NOMO-1 treated with DMSO at 0.1 percent for 48 hours (cell line): Measurements from ENCODE around the gene DGKH.
"Not testable (repeated sequence)": the region's sequence is repeated elsewhere in the genome, so short reads cannot be mapped to it uniquely, and the experiment has no call there.

Experiments
- DNase-seq: peaks from one replicate; lab custom pipeline; 2025; ENCODE audit not compliant: unreplicated experiment; lab: John Stamatoyannopoulos, UW

The DGKH gene

DNA sequence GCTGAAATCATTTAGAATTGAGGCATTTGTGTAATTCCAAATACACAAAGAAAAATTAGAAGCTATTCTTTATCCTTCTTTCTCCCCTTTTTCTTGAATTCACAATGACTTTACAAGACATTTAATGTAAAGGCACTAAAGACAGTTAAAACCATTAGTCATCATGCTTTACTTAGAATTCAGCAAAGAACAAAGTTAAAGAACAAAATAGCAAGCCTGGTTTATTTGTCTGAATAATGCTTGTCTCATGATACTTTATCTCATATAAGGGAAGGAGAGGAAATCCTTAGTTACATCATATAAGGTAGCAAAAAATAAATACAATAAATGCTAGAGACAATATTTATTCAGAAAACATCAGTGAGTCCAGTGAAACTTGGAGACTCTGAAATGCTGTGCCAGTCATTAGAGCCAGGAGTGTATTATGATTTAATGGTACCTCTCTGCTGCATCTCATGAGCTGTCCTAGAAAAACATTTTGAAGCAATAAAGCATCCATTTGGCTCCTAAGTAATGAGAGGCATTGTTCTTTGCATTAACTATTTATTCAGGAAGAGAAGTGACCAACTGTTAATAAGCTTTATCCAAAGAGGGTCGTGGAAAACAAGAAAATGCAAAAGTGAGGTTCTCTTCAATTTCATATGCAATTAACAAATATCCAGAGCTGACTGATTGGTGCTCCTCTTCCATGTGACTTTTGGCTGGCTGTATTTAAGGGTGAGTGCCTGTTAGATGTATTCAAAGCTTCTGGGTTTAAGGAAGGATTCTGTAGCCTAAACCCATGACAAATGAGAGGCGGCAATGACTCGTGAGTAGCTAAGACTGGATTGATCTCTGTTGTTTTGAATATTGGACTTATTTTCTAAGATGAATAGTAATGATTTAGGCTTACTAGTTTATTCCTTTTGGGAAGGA, 105.0 kb downstream of the DGKH start:
- no peak for DNase-seq

DNA sequence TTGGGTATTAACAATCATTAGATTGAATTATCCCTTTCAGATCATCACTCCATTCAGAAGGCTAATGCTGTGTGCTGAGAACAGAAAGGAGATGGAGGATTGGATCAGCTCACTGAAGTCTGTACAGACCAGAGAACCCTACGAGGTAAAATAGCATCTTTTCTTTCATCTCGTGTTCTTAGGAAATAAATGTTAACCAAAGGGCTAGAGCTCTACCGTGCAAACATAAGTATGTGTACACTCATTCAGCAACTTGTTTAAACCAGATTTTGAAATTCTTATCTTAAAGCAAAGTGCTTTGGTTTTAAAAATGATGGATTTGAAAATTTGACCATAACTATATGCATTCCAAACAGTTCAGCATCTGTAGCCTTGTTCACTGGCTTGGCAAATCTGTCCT, 106.8 kb downstream of the DGKH start:
- no peak for DNase-seq

DNA sequence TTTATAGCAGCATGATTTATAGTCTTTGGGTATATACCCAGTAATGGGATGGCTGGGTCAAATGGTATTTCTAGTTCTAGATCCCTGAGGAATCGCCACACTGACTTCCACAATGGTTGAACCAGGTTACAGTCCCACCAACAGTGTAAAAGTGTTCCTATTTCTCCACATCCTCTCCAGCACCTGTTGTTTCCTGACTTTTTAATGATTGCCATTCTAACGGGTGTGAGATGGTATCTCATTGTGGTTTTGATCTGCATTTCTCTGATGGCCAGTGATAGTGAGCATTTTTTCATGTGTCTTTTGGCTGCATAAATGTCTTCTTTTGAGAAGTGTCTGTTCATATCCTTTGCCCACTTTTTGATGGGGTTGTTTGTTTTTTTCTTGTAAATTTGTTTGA, 114.9 kb downstream of the DGKH start:
- not testable (repeated sequence) for DNase-seq

GRCh38 chr13:42163910-42164309, 115.5 kb downstream of the DGKH start:
- not testable (repeated sequence) for DNase-seq

DNA sequence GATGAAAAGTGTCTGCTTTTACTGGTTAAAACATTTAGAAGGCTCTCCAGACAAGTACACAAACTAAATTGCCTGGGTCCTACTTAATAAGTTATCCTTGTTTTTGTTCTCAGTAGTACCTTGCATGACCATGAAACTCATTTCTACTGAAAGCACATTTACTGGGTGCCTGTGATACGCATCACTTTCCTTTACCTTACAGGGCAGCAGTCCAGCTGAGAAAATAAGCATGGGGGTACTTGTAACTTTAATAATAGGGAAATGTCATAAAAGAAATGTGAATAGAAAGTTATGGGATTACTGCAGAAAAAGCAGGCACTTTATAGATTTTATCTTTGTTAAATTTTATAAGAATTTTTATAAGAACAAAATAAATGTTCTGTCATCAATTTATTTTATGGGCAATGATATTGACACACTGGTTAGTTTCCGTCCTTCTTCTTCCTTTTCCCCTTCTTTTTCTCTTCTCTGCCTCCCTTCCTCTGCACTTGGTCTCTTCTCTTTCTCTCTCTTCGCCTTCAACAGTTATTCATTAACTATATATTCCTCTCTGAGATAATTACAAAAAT, 116.2 kb downstream of the DGKH start:
- no peak for DNase-seq

- DNase-seq, result no peak
Observed at GRCh38 chr13:42168496-42168895, 120.0 kb downstream of the DGKH start.

GRCh38 chr13:42170029-42170428, 121.6 kb downstream of the DGKH start:
- no peak for DNase-seq

GRCh38 chr13:42173789-42174343, 125.4 kb downstream of the DGKH start:
- no peak for DNase-seq

DNA sequence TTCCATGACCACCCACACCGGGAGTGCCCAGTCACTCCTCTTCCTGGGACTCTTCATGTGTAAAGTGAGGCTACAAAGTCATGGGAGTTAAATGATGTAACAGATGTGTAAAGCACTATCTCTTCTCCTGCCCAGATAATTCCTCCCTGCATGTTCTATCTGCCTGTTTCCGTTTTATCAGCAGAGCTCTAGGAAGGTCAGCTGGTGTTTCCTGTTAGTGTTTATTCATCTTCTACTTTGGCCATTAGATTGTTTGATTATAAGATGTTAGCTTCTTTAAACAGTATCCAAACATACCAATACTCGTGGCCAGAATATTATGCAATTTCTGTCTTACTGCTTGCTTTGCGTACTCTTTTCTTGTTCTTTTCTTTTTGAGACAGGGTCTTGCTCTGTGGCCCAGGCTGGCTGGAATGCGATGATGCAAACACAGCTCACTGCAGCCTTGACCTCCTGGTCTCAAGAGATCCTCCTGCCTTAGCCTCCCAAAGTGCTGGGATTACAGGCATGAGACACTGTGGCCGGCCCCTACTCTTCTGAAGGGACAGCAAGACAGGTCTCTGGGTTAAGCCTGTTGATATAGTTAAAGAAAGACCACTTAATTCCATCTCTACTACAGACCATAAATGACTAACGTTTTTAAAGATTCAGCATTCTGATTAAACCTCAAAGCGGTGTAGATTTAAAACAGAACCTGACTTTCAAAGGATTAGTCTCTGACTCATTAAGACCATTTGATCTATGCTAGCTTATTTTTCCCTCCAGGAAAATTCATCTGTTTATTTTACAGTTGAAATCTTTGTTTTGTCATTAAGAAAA, 126.1 kb downstream of the DGKH start:
- DNase-seq, result no peak

- no peak for DNase-seq
Observed at GRCh38 chr13:42176294-42176693, 127.8 kb downstream of the DGKH start.

GRCh38 chr13:42177189-42177588, 128.7 kb downstream of the DGKH start:
- DNase-seq, result no peak

DNA sequence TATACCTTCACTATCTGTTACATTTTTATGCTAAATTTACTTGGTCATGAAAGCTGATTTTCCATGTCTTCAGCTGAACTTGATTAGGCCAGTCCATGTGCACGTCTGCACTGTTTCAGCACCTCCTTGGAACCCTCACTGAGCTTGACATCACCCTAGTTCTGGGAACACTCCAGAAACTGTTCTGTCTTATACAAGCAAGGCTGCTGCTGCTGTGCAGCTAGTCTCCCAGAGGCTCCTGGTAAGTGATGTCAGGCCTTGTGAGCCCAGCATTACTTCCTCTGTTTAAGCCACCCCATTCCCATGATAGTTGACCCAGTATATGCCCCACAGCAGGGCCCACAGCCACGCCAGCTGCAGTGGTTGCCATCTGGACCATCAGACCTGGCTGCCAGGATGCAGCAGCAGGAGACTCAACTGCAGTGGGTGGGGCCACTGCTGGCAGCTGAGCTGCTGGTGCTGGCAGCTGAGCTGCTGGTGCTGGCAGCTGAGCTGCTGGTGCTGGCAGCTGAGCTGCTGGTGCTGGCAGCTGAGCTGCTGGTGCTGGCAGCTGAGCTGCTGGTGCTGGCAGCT, 133.0 kb downstream of the DGKH start:
- DNase-seq, result no peak

GRCh38 chr13:42189061-42189460, 140.6 kb downstream of the DGKH start:
- DNase-seq, result no peak

GRCh38 chr13:42190529-42190928, 142.1 kb downstream of the DGKH start:
- no peak for DNase-seq

- DNase-seq, result no peak
Observed at GRCh38 chr13:42211704-42212464, 163.4 kb downstream of the DGKH start.

GRCh38 chr13:42214446-42214845, 166.0 kb downstream of the DGKH start:
- no peak for DNase-seq

DNA sequence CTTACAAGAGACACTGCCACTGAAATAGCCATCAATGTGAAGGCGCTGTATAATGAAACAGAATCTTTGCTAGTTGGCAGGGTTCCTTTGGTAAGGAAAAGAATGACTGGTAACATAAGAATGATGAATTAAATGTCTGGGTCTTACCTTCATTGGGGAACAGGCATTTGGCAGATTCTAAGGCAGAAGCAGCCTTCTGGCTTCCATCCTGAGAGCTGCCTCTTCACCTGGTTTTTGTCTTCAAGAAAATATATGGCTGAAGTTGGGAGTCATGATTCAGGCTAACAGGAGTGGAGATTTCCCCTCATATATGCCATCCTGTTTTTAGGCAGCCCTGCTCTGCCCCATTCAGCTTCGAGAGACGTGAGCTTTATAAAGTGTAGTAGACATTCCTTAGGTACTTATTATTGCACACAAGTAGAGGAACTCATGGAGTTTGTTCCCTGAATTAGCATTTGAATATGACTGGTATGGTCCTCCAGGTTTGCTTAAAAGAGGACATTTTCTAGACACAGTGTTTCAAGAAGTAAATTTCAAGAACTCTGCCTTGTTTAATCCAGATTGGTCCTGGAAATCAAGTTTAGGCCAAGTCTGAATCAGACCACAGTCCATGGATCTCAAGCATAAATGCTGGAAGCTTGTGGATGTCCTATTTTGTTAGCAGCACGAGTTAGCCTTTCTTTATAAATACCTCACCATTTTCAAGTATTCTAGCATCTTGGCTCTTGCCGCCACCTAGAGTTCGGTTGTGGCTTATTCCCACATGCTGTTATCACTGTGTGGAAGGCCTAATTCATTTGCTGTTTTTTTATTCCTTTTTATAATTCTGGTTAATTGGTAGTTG, 167.4 kb downstream of the DGKH start:
- peak; percentile 18 for DNase-seq

DNA sequence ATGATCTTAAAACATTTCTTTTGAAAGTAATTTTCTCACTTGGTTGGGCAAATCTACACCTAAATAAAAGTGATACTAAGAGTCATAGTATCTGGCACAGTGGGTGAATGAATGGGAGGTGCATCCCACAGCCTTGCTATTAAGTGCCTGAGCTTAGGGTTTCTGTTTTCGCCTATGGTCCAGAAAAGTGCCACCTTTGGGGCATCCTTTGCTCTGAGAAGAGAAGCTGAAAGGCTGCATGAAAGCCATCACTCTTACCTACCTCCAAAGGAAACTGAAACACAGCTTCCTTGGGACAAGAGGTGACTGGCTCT, 167.9 kb downstream of the DGKH start:
- no peak for DNase-seq

DNA sequence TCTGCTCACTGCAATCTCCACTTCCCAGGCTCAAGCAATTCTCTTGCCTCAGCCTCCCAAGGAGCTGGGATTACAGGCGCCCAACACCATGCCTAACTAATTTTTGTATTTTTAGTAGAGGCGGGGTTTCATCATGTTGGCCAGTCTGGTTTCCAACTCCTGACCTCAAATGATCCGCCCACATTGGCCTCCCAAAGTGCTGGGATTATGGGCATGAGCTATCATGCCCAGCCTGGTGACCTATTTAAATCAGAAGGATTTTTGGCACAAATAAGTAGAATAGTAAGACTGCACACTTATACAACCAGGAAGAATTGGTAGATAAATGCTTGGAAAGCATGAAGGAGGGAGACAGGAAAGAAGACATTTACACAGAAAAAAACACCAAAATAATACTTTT, 170.1 kb downstream of the DGKH start:
- no peak for DNase-seq

- no peak for DNase-seq
Observed at GRCh38 chr13:42219051-42219450, 170.6 kb downstream of the DGKH start.
